Stimulated activated CD4-positive, alpha-beta T cell treated with anti-CD3 and anti-CD28 coated beads, Interleukin-1b, Interleukin-23, amount 100 ng/mL, for 1 hour (primary cell): ENCODE results near the gene SCAMP3.
"Not testable (repeated sequence)": the region's sequence is repeated elsewhere in the genome, so short reads cannot be mapped to it uniquely, and the experiment has no call there.

Experiments used
- DNase-seq, 2 donors: peaks; one replicate each; pipeline ENCODE4 v3.0.0-alpha.2; 2020; ENCODE audit warnings: low read depth in 2 of 2

The SCAMP3 gene

GRCh38 chr1:155227261-155228095 is 34.7 kb downstream of the SCAMP3 start:
- DNase-seq = peak; percentile 96 to 98

- no peak for DNase-seq
Measured at GRCh38 chr1:155226910-155227260, 35.3 kb downstream of the SCAMP3 start.

- DNase-seq = peak; percentile 70
Measured at GRCh38 chr1:155226188-155226909, 35.8 kb downstream of the SCAMP3 start.

- not testable (repeated sequence) for DNase-seq
Measured at GRCh38 chr1:155225404-155225759, 36.8 kb downstream of the SCAMP3 start.

GRCh38 chr1:155223047-155223446 is 39.1 kb downstream of the SCAMP3 start:
- DNase-seq = no peak

- not testable (repeated sequence) for DNase-seq
Measured at GRCh38 chr1:155220211-155220965, 41.8 kb downstream of the SCAMP3 start.

GRCh38 chr1:155219592-155220031 is 42.5 kb downstream of the SCAMP3 start:
- DNase-seq = no peak

GRCh38 chr1:155218854-155219591 is 43.1 kb downstream of the SCAMP3 start:
- DNase-seq = no peak

- not testable (repeated sequence) for DNase-seq
Measured at GRCh38 chr1:155214702-155215101, 47.5 kb downstream of the SCAMP3 start.

- not testable (repeated sequence) for DNase-seq
Measured at GRCh38 chr1:155212051-155212440, 50.1 kb downstream of the SCAMP3 start.

GRCh38 chr1:155211381-155212050 is 50.6 kb downstream of the SCAMP3 start:
- not testable (repeated sequence) for DNase-seq

- no peak for DNase-seq
Measured at GRCh38 chr1:155210314-155211104, 51.7 kb downstream of the SCAMP3 start.

- DNase-seq = no peak
Measured at GRCh38 chr1:155209312-155209721, 52.8 kb downstream of the SCAMP3 start.

GRCh38 chr1:155208541-155209311 is 53.4 kb downstream of the SCAMP3 start, which contains the start of gene MTX1:
TSS of gene MTX1 (plus strand) at chr1:155208695. CDS start at chr1:155208805, 110 bp downstream.
- peak; percentile 76 to 81 for DNase-seq

GRCh38 chr1:155207806-155208540 is 54.2 kb downstream of the SCAMP3 start, which contains the start of gene THBS3:
TSS of gene THBS3 (minus strand) at chr1:155207897. CDS start at chr1:155207876, 21 bp downstream.
- DNase-seq = no peak

- DNase-seq = peak; percentile 81 to 89
Measured at GRCh38 chr1:155206891-155207805, 55.0 kb downstream of the SCAMP3 start.
